ENCODE results near the gene ACVRL1.

GRCh38 chr12:51900323-51900889, 6.9 kb upstream of the ACVRL1 start:
- TF ChIP-seq, protein P1, sequence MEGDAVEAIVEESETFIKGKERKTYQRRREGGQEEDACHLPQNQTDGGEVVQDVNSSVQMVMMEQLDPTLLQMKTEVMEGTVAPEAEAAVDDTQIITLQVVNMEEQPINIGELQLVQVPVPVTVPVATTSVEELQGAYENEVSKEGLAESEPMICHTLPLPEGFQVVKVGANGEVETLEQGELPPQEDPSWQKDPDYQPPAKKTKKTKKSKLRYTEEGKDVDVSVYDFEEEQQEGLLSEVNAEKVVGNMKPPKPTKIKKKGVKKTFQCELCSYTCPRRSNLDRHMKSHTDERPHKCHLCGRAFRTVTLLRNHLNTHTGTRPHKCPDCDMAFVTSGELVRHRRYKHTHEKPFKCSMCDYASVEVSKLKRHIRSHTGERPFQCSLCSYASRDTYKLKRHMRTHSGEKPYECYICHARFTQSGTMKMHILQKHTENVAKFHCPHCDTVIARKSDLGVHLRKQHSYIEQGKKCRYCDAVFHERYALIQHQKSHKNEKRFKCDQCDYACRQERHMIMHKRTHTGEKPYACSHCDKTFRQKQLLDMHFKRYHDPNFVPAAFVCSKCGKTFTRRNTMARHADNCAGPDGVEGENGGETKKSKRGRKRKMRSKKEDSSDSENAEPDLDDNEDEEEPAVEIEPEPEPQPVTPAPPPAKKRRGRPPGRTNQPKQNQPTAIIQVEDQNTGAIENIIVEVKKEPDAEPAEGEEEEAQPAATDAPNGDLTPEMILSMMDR (IDR thresholded peaks at IDR 0.05; ENCODE audit: poor library complexity): no peak
- TF ChIP-seq EZH2 (IDR thresholded peaks at IDR 0.05; ENCODE audit: borderline replicate concordance): no peak
- TF ChIP-seq EZH2phosphoT487 (IDR thresholded peaks at IDR 0.05; ENCODE audit: low read depth, severe bottlenecking, unreplicated experiment): no peak
